Activated T-helper 1 cell treated with Interleukin-2 at 50 U/mL for 16 hours (primary cell): ENCODE results near the gene CRYBB2.
"Not testable (repeated sequence)": the region's sequence is repeated elsewhere in the genome, so short reads cannot be mapped to it uniquely, and the experiment has no call there.

Source experiments
- DNase-seq: peaks from one replicate; pipeline ENCODE4 v3.0.0-alpha.2; 2020; ENCODE audit warnings: low read depth

Gene CRYBB2

DNA sequence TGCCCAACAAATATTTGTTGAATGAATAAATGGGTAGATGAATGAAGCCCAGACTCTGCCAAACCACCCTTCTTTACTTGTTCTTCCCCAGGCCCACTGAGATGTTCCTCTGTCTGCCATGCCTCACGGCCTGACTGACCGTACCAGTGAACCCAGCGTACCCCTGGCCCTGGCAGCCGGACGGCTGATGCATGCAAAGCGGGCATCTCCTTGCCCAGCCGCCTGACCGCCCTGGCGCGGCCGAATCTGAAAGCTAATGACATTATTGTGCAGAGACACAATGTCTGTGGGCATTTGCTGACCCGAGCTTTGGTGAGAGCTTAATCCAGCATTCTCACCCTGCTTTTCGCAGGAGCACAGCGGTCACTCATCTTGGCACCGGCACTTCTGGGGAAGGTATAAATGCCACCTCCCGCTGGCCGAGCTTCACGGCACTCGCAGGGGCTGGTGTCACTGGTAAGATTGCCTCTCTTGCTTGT, at the start of gene CRYBB2:
Gene CRYBB2 (plus strand): TSS at position 429 of the 479 bp plus-strand sequence. CDS start 1,791 bp downstream, outside the sequence.
- DNase-seq: no peak

DNA sequence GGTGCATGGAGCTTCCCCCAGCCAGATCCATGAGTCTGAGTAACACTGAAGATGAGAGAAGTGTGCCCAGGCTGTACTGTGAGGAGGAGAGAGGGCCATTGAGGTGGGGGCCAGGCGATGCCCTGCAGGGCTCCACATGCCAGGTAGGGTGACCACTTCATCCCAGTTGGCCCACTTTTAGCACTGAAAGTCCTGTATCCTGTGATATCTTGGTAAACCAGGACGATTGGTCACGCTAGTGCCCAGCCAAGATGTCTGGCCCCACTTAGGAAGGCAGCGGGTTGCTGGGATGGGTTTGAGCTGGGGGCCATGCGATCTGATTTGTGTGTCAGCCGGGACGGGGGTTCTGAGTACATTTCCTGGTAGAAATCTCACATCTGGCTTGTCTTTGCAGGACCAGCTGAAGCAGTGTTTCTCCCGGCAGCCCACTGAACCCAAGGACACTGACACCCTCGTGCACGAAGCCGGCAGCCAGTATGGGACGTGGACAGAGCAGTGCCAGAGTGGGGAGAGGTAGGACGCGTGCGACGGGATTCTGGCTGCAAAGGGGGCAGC, 48.9 kb upstream of the CRYBB2 start:
- no peak for DNase-seq

DNA sequence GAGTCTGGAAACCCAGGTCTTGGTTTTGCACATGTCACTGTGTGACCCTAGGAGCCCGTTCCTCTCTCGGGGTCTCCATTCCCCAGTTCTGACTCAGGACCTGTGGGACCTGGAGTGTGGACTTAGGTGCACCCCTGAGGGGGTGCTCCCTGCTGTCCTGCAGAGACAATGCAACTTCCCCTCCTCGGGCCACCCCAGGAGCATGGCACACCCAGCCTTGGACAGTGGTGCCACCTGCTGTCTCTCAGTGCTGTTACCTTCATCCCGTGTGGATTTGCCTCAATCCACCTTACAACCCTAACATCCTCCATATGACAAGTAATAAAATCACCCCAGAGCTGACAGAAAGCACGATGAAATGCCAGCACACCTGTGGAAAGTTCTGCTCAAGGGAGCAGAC, 47.3 kb upstream of the CRYBB2 start:
- peak; percentile 8 for DNase-seq

DNA sequence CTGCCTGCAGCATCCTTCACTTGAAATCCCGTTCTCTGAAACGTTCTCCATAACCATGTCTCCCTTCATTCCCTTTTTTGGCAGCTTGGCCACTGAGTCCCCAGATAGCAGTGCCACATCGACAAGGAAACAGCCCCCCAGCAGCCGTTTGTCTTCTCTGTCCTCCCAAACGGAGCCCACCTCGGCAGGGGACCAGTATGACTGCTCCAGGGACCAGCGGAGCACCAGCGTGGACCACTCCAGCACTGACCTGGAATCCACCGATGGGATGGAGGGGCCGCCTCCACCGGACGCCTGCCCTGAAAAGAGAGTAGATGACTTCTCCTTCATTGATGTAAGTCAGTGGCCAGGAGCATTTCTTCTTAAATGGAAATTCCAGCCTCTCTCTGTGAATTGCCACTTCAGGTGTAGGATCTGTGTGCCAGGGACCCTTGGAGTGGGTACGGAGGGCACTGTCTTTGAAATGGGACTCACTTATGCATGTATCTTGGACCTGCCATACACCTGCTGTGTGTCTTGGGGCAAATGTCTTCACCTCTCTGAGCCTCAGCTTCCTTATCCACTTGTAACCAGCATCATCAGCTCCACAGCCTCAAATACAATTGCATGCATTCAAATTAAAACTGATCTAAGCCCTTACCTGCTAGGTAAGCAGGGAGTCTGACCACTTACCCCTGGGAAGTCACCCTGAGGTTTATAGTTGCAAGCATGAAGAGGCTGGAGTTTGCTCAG, 45.1 kb upstream of the CRYBB2 start:
- DNase-seq: no peak

DNA sequence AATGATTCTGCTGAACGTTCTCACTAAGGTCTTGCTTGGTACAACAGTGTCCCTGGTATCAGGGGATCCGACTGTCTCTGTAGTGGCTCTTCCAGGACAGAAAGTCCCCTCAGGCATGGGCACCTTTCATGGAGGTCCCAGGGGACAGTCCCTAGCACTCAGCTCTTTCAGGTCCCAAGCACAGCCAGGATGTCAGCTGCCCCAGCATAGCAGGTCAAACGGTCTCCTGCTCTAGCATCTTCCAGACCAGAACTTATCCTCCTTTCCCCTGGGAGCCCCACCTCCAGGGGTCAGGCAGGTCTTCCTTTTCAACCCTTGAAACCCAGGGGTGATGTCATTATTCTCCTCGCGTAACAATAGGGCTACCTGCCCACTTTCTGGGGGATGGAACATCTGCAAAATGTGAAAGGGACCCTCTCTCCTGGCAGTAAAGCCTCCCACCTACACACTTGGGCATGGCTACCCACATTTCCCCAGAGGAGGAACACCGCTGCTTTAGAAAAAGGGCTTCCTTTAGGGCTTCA, 44.5 kb upstream of the CRYBB2 start:
- no peak for DNase-seq

GRCh38 chr22:25176175-25176574, 43.3 kb upstream of the CRYBB2 start:
- no peak for DNase-seq

DNA sequence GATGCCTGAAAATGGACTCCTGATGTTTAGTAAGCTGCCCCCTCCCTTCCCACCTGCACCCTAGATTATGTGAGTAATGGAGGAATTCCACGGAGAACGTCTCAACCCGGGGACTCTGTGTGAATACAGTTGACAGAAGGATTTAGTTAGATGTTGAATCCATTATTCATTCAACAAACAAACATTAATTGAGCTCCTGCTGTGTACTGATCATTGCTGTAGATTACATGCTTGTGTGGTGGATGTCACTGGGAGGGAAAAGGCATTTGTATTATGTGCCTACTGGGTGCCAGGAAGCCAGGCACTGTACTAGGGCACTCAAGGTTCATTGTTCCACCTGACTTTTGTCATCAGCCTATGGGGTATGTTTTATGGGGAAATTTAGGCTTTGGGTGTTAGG, 42.6 kb upstream of the CRYBB2 start:
- DNase-seq: no peak

GRCh38 chr22:25177226-25177625, 42.2 kb upstream of the CRYBB2 start:
- no peak for DNase-seq

- no peak for DNase-seq
Measured at GRCh38 chr22:25177895-25178294, 41.5 kb upstream of the CRYBB2 start.

- DNase-seq: not testable (repeated sequence)
Measured at GRCh38 chr22:25178348-25178747, 41.1 kb upstream of the CRYBB2 start.

DNA sequence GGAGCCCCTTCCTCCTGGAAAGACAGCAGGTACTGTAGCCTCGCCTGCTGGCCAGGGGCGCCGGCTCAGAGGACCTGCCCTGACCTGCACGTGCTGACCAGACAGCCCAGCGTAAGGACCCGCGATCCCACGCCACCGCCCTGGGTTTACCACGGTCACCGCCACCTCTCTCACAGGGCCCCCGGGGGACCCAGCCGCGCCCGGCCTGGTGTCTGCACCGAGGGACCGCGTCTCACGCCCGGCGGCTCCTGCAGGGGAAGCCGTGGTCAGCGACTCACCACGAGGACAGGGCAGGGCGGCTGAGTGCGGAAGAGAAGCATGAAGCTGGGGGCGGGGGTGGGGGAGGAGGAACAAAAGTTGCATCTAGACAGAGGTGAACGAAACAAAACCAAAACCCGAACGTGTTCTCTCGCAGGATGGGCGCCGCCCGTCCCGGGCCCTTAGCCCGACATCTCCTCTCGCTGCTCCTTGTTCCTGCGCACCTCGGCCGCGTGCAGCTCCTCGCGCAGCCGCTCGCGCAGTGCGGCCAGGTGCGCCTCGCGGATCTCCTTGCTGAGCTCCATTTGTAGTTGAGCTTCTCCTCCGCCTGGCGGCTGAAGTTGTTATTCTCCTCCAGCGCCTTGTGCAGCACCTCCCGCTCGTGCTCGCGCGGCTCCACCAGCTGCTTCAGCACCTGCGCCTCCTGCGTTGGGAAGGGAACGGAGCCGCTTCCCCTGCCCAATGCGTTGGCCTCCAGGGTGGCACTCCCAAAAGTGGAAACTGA, 40.4 kb upstream of the CRYBB2 start:
- not testable (repeated sequence) for DNase-seq

GRCh38 chr22:25182131-25183110, 37.0 kb upstream of the CRYBB2 start:
- no peak for DNase-seq

DNA sequence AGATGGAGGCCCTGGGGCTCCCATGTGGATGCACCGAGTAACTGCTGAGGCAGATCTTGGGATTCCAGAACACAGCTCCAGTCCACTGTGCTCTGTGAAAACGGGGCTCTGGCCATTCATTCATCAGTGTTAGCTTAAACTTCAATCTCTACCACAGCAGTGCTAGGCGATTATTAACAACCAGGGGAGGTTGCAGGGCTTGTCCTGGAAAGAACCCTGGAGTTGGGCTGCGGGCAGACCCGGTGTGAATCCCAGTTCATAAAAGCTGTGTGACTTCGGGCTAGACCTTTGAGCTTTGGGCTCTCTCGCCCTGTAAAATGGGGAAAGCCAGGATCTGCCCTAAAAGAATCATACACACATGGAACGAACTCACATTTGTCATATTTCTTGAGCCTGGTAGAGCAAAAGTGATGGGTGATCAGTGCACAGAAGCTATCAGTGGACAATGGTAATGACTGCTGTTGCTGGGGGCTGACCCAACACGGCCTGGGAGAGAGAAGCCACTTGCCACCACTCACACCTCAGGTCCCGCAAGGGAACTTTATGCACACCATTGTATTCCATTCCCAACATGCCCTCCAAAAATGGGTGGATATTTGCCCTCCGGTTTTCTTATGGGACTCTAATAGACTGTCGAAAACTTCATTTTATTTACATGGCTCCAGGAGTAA, 35.4 kb upstream of the CRYBB2 start:
- no peak for DNase-seq

- DNase-seq: no peak
Measured at GRCh38 chr22:25186140-25186539, 33.3 kb upstream of the CRYBB2 start.

GRCh38 chr22:25187469-25187868, 32.0 kb upstream of the CRYBB2 start:
- DNase-seq: no peak

- no peak for DNase-seq
Measured at GRCh38 chr22:25192406-25192805, 27.0 kb upstream of the CRYBB2 start.

GRCh38 chr22:25193130-25193529, 26.3 kb upstream of the CRYBB2 start:
- no peak for DNase-seq

DNA sequence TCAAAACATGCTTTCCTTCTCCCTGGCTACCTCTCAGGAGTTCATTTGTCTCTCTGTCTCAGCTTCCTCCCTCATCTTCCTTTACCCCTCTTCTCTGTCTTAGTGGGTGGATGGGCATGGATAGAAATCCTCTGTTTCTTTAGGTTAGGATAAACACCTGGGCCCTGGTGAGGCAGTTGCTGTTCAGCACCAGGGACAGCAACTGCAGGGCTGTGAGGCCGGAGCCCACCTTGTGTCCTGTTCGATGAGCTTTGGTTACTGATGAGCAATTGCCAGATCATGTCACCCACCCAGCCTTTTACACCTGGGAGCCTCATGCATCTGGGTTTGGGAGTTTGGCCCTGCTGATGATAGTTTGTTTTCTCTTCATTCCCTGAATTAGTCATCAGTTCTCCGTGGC, 25.9 kb upstream of the CRYBB2 start:
- DNase-seq: no peak

DNA sequence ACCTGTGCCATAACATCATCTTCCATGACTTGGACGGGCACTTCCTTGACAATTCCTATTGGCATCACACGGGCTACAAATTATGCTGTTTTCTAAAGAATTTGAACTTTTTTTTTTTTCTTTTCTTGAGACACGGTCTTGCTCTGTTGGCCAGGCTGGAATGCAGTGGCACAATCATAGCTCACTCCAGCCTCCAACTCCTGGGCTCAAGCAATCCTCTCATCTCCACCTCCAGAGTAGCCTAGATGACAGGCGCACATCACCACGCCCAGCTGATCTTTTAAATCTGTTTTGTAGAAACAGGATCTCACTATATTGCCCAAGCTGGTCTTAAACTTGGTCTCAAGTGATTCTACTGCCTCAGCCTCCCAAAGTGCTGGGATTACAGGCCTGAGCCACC, 23.1 kb upstream of the CRYBB2 start:
- no peak for DNase-seq

- no peak for DNase-seq
Measured at GRCh38 chr22:25197340-25197739, 22.1 kb upstream of the CRYBB2 start.
